Stimulated activated CD8-positive, alpha-beta memory T cell treated with anti-CD3 and anti-CD28 coated beads, Interleukin-15, amount 100 ng/mL, for 4 hours (primary cell): ENCODE data around the gene KIAA0040.
"Not testable (repeated sequence)": the region's sequence is repeated elsewhere in the genome, so short reads cannot be mapped to it uniquely, and the experiment has no call there.

Source experiments
- DNase-seq, 2 donors: peaks; one replicate each; pipeline ENCODE4 v3.0.0-alpha.2; 2020; ENCODE audit warnings: low read depth in 2 of 2

Gene KIAA0040

GRCh38 chr1:175137369-175137768 lies 55.2 kb downstream of the KIAA0040 start:
- DNase-seq: no peak

- DNase-seq: no peak
Observed at GRCh38 chr1:175136246-175136645, 56.3 kb downstream of the KIAA0040 start.

GRCh38 chr1:175134500-175134899 lies 58.1 kb downstream of the KIAA0040 start:
- DNase-seq: no peak

GRCh38 chr1:175133673-175134435 lies 58.7 kb downstream of the KIAA0040 start:
- no peak for DNase-seq

DNA sequence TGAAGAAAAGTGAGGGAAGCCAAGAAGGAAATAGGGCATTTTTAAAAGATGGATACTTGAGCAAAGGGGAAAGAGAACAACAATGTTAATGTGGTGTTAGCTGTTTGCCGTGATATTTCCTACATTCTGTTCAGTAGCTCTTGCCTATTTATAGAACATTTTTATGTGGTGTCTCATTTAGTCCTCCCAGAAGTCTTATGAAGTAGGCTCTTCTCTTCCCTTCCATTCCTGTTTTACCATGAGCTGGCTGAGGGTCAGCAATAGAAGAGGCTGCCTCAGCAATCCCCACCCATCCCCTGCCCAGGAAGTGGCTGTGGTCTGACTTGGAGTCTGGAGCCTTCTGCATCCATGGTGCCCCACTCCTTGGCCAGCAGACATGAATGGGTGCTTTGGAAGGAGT lies 60.1 kb downstream of the KIAA0040 start:
- DNase-seq: no peak

DNA sequence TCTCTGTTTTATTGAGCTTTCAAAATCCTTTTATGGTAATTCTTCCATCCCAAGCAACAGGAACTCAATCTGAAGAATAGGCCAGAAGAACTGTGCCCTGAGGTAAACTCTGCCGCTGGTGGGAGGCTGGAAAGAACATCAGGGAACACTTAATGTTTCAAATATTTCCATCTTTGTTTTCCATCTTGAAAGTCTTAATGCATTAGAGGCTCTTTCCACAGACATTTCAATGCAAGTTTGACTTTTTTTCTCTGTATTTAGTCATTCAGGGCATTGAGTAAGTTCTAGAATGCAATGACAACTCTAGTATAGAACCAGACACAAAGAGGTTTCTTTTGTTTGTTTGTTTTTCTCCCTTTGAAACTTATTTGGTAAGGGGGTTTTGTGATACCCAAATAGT lies 61.5 kb downstream of the KIAA0040 start:
- no peak for DNase-seq

GRCh38 chr1:175130649-175131045 lies 61.9 kb downstream of the KIAA0040 start:
- no peak for DNase-seq

- DNase-seq: no peak
Observed at GRCh38 chr1:175129997-175130648, 62.5 kb downstream of the KIAA0040 start.

GRCh38 chr1:175129644-175129996 lies 63.0 kb downstream of the KIAA0040 start:
- DNase-seq: no peak

- no peak for DNase-seq
Observed at GRCh38 chr1:175129182-175129581, 63.4 kb downstream of the KIAA0040 start.

GRCh38 chr1:175128523-175128922 lies 64.1 kb downstream of the KIAA0040 start:
- DNase-seq: no peak

DNA sequence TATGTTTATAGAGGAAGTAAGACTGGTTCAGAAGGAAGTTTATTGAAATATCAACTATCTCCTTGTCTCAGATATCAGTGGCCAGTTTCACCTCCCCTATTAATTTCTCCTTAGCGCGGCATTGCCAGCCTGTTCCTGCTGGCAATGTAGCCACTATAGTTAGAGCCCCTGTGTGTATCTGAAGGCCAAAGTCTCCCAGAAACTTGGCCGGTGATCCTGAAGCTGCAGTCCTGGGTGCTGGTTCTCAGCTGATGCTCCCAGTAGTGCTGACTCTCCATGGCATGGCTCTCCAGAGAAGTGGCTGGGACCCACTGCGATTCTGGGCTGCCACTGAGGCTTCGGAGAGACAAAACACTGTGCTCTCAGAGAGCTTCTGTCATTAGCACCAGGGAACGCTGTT lies 65.0 kb downstream of the KIAA0040 start:
- no peak for DNase-seq

- no peak for DNase-seq
Observed at GRCh38 chr1:175126347-175126746, 66.2 kb downstream of the KIAA0040 start.

- DNase-seq: no peak
Observed at GRCh38 chr1:175124861-175125260, 67.7 kb downstream of the KIAA0040 start.

DNA sequence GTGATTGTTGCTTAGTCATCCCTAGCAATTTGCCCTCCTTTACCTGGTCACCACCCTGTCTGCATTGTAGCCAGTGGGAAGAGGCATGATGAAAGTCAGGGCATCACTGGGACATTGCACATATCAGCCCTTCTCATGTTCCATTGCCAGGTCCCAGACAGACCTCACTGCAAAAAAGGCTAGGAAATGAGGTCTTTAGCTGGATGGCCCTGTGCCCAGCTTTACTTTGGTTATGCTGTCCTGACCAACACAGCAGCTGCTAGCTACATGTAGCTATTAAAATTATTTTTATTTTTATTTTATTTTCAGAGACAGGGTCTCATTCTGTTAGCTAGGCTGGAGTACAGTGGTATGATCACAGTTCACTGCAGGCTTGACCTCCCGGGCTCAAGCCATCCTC lies 72.1 kb downstream of the KIAA0040 start:
- no peak for DNase-seq

DNA sequence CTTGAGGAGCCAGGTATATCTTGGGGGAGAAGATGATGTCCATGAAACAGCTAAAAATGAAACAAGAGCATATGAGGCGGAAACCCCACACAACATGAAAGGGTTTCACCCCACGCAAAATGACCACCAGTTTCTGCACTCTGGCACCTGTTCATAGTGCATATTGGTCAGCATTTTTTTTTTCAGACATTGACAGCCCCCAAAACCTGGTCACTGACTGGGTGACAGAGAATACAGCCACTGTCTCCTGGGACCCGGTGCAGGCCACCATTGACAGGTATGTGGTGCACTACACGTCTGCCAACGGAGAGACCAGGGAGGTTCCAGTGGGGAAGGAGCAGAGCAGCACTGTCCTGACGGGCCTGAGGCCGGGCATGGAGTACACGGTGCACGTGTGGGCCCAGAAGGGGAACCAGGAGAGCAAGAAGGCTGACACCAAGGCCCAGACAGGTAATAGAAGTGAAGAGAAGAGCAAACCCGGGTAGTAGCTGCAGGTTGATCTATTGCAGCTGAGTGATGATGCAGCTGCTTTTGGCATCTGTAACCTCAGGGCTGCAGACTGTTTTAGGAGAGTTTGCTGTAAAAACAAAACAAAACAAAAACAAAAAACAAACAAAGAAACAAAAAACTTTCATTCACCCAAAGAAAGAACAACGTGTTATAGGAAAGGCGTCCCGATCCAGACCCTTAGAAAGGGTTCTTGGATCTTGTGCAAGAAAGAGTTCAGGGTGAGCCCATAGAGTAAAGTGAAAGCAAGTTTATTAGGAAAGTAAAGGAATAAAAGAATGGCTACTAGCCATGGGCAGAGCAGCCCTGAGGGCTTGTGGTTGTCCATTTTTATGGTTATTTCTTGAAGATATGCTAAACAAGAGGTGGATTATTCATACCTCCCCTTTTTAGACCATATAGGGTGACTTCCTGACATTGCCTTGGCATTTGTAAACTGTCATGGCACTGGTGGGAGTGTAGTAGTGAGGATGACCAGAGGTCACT lies 73.9 kb downstream of the KIAA0040 start:
- DNase-seq: no peak

GRCh38 chr1:175116903-175117302 lies 75.7 kb downstream of the KIAA0040 start:
- no peak for DNase-seq

DNA sequence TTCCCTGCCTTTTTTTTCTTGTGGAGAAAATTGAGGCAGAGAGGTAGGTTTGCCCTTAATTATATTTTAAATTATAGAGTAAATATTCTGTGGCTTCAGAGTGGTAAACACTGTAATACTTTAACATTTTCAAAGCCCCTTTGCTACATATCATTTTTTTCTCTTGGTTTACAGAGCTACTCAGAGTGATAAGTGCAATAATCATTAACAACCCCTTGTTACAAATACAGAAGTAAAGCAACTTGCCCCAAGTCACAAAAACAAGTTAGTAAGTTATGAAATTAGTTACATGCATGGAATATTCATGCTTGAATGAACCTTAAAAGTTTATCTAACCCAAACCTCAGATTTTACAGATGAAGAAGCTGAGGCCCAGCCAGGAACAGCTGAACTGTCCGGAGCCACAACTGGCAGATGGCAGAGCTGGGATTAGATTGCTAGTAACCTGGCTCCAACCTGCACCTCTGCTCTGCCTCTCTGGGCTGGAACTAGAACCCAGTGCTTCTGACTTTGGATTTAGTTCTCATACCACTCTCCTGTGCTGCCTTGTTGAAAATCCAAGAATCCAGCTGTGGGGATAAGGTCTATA lies 76.3 kb downstream of the KIAA0040 start:
- DNase-seq: no peak

- DNase-seq: no peak
Observed at GRCh38 chr1:175114996-175115395, 77.6 kb downstream of the KIAA0040 start.

DNA sequence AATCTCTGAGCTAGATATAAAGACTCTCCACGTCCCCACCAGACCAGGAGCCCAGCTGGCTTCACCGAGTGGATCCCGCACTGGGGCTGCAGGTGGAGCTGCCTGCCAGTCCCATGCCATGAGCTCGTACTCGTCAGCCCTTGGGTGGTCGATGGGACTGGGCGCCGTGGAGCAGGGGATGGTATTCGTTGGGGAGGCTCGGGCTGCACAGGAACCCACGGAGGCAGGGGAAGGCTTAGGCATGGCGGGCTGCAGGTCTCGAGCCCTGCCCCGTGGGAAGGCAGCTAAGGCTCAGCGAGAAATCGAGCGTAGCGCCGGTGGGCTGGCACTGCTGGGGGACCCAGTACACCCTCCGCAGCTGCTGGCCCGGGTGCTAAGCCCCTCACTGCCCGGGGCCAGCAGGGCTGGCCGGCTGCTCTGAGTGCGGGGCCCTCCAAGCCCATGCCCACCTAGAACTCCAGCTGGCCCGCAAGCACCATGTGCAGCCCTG lies 84.2 kb downstream of the KIAA0040 start:
- not testable (repeated sequence) for DNase-seq
